ENCODE data around the gene NR1H2.
"Not testable (repeated sequence)": the region's sequence is repeated elsewhere in the genome, so short reads cannot be mapped to it uniquely, and the experiment has no call there.

NR1H2 gene

GRCh38 chr19:50378863-50379236 lies 2.6 kb downstream of the NR1H2 start:
- DNase-seq, result no peak

GRCh38 chr19:50379602-50380001 lies 3.3 kb downstream of the NR1H2 start:
- DNase-seq, result no peak

- no peak for DNase-seq
Measured at GRCh38 chr19:50380137-50380536, 3.9 kb downstream of the NR1H2 start.

GRCh38 chr19:50380751-50381151 lies 4.5 kb downstream of the NR1H2 start:
- DNase-seq, result no peak

- DNase-seq, result no peak
Measured at GRCh38 chr19:50381881-50382729, 5.8 kb downstream of the NR1H2 start.

DNA sequence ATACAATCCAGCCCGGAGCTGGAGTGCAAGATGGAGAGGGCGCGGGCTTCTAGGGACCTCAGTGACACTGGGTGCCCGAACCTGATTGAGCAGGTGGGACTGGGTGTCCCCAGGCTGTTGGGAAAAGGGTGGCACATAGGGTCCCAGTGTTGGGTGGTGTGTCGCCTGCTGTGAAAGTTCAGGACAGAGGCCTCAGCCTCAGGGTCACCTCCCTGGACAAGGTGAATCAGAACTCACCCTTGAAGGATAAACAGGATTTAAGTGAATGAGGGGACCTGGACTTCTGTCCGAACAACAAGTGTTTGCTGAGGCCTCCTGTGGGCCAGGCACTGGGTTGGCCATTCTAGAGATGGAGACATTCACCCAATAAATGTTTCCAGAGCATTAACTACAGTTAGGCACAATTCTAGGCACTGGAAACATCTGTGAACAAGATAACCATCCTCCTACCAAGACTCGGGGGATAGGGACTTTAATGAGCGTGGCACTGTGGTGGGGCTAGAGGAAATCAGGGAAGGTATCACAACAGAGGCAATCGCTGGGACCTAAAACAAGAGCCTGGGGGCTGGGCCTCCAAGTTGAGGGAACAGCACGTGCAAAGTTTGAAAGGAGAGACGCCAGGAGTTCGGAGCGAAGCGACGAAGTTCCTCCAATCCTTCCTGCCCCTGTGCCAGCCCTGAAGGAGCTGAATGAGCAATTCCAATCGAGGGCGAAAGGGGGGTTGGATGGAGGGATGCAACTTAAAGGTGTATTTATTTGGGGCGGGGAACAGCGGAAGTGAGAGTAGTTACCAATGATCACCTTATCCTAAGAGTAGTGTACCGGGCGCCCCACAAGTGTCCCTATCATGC lies 7.0 kb downstream of the NR1H2 start:
- no peak for DNase-seq

- peak; percentile 99 for DNase-seq
Measured at GRCh38 chr19:50383852-50384684, 7.8 kb downstream of the NR1H2 start, which contains the start of gene POLD1. TSS of gene POLD1 (plus strand) at chr19:50384347. CDS start at chr19:50398852, 14,505 bp downstream.

GRCh38 chr19:50384685-50385535 lies 8.7 kb downstream of the NR1H2 start:
- no peak for DNase-seq

DNA sequence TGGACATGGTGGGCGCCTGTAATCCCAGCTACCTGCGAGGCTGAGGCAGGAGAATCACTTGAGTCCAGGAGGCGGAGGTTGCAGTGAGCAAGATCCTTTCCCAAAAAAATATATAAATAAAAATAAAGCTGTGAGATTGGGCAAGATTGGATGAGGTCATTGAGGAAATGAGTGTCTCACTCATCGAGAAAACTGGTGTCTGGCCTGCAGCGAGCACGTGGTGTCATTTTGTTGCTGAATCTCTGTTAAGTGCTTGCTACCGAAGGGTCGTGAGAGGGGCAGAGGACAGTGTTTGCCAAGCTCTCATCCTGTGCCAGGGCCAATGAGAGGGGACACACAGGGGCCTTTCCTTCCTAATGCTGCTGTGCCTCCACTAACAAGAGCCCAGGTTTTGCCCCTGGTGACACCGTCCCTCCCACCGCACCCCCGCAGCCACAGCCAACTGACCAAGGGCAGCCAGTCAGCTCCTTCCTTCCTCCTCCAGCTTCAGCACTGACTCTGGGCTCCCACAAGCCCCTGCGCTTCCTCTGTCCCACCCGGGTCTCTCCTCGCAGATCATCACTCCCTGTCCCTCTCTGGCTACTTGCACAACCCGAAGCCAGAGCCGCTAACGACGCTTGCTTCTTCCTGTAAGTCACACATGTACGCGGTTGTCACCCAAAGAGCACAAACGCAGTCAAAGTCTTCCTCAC lies 11.1 kb downstream of the NR1H2 start:
- no peak for DNase-seq

GRCh38 chr19:50387868-50388245 lies 11.6 kb downstream of the NR1H2 start:
- DNase-seq, result no peak

DNA sequence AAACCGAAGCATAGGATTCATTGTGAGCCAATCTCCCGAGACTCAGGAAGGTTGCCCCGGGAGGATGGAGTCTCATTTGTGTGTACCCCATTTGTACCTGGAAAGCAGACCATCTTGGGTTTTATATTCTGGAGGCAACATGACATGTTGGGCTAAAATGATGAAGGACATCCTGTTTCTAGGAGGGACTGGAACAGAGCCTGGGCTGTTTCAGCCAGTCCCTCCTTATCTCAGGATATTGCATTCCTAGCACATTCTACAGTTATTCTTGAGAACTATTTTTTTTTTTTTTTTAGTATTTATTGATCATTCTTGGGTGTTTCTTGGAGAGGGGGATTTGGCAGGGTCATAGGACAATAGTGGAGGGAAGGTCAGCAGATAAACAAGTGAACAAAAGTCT lies 14.0 kb downstream of the NR1H2 start:
- DNase-seq, result not testable (repeated sequence)

DNA sequence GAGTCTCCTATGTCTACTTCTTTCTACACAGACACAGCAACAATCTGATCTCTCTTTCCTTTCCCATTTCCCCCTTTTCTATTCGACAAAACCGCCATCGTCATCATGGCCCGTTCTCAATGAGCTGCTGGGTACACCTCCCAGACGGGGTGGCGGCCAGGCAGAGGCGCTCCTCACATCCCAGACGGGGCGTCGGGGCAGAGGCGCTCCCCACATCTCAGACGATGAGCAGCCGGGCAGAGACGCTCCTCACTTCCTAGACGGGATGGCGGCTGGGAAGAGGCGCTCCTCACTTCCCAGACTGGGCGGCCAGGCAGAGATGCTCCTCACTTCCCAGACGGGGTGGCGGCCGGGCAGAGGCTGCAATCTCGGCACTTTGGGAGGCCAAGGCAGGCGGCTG lies 14.7 kb downstream of the NR1H2 start:
- not testable (repeated sequence) for DNase-seq

DNA sequence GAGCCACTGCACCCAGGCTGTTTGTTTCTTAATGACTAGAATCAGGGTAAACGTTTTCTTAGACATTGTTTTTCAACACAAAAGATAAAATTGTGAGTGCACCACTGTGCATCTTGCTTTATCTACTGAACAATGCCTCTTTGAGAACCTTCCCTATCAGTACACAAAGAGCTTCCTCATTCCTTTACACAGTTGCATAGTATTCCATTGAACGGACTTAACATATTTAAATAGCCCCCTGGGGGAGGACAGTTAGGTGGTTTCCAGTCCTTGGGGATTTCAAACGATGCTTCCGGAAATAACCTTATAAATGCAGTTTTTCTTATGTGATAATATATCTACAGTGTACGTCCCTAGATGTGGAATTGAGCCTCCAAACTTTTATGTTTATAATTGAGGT lies 16.5 kb downstream of the NR1H2 start:
- DNase-seq, result no peak

- DNase-seq, result no peak
Measured at GRCh38 chr19:50393589-50393988, 17.3 kb downstream of the NR1H2 start.

DNA sequence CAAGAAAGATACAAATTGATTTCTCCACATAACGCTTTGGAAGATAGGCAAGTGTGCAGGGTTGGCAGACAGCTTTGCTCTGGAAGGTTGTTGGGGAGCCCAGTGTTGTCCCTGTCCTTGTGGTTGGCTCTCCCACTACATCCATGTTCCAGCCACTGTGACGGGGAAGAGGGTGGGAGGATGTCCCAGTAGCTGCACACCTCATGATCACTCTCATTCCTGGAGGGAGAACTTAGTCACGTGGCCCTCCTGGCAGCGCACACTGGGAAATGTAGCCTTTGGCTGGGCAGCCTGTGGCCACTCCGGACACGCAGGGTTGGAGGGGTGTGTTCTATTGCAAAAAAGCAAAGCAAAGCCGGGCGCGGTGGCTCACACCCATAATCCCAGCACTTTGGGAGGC lies 17.8 kb downstream of the NR1H2 start:
- no peak for DNase-seq

- DNase-seq, result no peak
Measured at GRCh38 chr19:50398675-50399367, 22.6 kb downstream of the NR1H2 start.

DNA sequence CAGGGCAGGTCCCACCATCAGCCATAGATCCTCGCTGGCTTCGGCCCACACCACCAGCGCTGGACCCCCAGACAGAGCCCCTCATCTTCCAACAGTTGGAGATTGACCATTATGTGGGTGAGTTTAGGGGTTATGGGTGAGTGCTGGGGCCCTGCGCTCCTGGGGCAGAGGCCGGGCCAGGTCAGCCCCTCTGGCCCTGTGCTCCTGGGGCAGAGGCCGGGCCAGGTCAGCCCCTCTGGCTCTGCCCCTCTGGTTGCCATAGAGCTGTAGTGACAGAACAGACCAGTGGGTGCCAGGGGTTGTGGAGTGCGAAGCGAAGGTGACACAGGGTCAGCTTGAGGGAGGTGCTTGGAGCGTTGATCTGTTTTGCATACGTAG lies 23.1 kb downstream of the NR1H2 start:
- no peak for DNase-seq

DNA sequence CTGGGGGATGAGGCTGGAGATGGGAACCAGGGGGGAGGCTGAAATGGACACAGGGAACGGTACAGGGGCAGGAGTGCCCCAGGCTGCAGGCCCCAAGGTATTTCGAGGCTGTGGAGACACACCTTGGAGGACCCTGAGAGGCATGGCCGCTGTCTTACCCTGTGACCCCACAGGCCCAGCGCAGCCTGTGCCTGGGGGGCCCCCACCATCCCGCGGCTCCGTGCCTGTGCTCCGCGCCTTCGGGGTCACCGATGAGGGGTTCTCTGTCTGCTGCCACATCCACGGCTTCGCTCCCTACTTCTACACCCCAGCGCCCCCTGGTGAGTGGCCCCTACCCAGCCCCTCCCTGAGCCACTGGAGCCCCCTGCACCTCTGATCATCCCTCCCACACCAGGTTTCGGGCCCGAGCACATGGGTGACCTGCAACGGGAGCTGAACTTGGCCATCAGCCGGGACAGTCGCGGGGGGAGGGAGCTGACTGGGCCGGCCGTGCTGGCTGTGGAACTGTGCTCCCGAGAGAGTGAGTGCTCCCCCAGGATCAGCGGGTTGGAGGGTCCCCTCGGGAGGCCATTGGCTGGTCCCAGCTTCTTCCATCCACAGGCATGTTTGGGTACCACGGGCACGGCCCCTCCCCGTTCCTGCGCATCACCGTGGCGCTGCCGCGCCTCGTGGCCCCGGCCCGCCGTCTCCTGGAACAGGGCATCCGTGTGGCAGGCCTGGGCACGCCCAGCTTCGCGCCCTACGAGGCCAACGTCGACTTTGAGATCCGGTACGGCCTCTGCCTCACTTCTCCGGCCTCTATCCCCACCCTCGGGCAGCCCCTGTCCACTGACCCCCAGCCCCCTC lies 25.6 kb downstream of the NR1H2 start:
- no peak for DNase-seq

DNA sequence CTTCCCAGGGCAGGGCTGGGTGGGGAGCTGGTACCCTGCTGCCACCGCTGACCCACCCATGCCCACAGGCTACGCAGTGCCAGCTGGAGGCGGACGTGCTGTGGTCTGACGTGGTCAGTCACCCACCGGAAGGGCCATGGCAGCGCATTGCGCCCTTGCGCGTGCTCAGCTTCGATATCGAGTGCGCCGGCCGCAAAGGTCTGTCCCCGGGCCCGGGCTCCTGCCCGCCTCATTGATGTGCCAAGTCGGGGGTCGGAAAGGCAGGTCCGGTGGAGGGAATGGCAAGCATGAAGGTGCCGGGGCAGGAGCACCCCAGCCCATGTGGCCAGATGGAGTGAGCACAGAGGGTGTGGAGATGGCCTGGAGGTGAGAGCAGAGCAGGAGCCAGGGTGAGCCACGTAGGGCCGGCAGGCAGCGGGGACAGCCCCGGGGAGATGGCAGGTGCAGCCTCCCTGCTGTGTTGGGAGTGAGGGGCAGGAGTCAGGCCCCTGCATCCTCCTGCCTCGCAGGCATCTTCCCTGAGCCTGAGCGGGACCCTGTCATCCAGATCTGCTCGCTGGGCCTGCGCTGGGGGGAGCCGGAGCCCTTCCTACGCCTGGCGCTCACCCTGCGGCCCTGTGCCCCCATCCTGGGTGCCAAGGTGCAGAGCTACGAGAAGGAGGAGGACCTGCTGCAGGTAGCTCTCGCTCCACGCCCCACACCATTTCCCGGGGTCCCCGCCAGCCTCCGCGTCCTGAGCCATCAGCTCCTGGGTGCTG lies 26.5 kb downstream of the NR1H2 start:
- DNase-seq, result no peak

All from stimulated activated CD4-positive, alpha-beta T cell treated with anti-CD3 and anti-CD28 coated beads, Interleukin-4, amount 100 ng/mL, for 4 hours (primary cell).